GM12873 (cell line): ENCODE measurements around the gene C1QTNF6.

Experiments
- TF ChIP-seq, protein P1 (sequence below): IDR thresholded peaks from 2 replicates; pipeline ENCODE4 v1.5.1; 2012; ENCODE audit warnings: low read depth, mild to moderate bottlenecking, moderate library complexity, low read length, control low read depth; ENCODE audit not compliant: insufficient read depth; ENCODE audit errors: missing control alignments

Gene C1QTNF6

DNA sequence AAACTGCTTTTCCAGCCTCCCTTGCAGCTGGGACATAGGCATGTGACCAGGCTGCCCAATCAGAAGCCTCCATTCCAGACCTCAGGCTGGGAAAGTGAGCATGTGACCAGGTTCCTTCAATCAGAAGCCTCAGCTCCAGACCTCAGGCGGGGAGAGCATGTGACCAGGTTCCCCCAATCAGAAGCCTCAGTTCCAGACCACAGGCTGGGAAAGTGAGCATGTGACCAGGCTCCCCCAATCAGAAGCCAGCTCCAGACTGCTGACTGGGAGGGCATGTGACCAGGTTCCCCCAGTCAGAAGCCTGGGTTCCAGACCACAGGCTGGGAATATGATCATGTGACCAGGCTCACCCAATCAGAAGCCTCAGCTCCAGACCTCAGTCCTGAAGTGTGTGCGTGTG, 26.6 kb downstream of the C1QTNF6 start:
- TF ChIP-seq, protein P1, sequence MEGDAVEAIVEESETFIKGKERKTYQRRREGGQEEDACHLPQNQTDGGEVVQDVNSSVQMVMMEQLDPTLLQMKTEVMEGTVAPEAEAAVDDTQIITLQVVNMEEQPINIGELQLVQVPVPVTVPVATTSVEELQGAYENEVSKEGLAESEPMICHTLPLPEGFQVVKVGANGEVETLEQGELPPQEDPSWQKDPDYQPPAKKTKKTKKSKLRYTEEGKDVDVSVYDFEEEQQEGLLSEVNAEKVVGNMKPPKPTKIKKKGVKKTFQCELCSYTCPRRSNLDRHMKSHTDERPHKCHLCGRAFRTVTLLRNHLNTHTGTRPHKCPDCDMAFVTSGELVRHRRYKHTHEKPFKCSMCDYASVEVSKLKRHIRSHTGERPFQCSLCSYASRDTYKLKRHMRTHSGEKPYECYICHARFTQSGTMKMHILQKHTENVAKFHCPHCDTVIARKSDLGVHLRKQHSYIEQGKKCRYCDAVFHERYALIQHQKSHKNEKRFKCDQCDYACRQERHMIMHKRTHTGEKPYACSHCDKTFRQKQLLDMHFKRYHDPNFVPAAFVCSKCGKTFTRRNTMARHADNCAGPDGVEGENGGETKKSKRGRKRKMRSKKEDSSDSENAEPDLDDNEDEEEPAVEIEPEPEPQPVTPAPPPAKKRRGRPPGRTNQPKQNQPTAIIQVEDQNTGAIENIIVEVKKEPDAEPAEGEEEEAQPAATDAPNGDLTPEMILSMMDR, result no peak

DNA sequence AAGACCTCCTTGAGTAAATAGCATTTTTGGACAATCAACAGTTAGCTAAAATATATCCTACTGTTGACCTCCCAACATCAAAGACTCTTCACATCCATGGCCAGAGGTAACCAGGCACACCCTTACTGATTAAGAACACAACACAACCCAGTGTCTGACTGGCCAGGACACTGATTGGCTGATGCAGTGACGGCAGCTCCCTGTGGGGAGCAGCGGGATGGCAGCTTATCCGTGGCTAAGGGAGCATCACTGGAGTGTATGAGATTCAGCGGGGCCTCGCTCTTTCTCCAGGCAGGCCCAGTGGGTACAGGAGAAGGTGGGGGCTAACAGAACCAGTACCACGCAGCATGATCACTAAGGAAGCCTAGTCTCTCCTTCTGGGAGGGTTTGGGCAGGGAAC, 28.0 kb downstream of the C1QTNF6 start:
- TF ChIP-seq, protein P1, result no peak

- TF ChIP-seq, protein P1, result no peak
Measured at GRCh38 chr22:37158963-37159290, 29.1 kb downstream of the C1QTNF6 start.

DNA sequence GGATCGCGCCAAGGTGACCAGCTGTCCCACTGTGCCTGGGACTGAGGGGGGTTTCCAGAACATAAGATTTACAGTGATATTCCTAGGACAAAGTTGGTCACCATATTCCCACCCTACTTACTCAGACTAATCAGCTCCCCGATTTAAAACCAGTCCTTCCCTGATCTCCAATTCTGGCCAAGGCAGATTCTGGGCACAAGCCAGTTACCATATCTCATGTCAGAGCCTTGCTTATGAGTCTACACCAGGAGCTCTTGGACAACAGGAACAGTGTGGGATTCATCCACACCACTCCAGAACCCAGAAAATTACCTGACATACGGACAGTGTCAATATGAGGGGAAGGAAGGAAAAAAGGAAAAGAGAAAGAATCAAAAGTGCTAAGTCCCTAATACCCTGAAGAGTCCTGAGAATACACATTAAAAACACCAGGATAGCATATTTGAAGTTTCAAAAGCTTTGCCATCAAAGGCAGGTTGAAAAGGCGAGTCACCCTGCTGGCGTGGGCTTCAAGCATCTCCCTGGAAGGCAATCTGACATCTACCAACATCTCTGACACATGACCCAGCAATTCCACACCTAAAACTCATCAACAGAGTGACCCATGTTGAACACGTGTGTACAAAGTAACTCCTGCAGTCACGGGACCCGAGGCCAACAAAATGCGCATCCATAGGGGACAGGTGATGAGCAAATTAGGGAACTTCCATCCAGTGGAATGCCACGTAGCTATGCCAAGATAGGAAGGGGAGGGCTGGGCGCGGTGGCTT, 30.3 kb downstream of the C1QTNF6 start:
- TF ChIP-seq, protein P1, result no peak

DNA sequence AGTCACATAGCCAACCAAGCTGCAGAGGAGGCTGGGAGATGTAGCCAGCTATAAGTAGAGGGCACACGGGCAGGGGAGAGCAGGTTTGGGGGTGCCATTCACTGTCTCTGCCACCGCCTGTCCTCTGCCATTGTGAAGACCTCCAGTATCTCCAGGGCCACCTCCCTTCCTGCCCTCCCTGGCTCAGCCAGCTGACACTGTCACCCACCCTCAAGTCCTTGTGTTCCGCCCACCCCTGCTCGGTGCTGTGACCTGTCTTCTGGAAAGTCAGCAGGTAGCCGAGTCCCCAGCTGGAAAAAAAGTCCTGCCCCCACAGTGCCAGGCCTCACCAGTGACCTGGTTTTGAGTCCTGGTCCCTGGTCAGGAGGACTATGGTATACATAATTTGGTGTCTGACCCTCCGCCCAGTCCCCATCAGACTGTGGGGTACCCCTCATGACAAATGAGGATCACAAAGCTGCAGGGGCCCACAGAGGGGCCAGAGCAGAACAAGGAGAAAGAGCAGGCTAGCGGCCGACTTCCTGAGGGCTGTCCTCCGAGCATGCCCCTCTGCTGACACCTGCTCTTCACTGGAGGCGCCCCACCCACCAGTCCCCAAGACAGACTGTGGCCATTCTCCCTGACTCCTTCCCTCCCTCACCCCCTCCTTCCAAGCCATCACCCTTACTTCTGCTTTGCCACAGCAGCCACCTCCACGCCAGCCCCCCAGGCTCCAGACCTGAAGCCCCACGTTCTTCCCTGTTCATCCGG, 31.2 kb downstream of the C1QTNF6 start:
- TF ChIP-seq, protein P1, result no peak

- TF ChIP-seq, protein P1, result no peak
Measured at GRCh38 chr22:37155971-37156370, 32.1 kb downstream of the C1QTNF6 start.

DNA sequence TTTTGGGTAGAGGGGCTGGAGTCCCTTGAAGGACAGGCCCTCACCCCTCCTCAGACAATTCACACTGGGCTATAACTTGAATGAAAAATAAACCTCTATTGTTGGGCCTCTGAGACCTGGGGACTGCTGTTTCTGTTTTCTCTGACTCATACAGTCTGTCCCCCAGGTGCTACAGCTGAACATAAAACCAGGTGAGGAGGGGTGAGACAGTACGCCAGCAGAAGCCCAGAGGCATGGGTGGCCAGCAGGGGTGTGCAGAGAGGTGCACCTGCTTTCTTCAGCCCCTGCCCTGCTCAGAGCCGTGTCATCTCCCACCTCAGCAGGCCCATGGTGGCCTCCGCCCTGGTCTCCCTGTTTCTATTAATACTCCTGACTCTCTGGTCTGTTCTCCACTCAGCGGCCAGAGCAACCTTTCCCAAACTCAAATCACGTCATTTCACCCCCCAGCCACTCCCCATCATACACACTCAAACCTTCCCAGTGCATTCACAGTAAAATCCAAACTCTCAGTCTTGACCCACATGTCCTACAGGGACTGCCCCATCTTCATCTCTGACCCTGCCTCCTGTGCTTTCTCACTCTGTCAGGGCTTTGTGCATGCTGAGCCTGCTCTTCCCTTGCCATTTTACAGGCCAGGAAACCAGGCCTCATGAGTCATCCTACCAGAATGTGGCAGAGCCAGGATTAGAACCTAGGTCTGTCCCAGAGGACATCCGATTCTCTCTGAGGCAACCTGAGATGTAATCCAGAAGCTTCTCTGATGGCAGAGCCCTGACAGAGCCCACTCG, 32.9 kb downstream of the C1QTNF6 start:
- TF ChIP-seq, protein P1, result peak; percentile 27
